Endodermal cell (in vitro differentiated cells): Measurements from ENCODE around the gene NTN3. TPM values are rescaled to one million over a fixed set of nuclear protein-coding genes. Genes with fewer than 3 reads are reported as not detected.
"Not testable (repeated sequence)": the region's sequence is repeated elsewhere in the genome, so short reads cannot be mapped to it uniquely, and the experiment has no call there.

ENCODE experiments used
- DNase-seq: peaks from one replicate; pipeline ENCODE4 v3.0.0-alpha.2; 2017
- H3K27ac ChIP-seq: 2 replicates; pipeline ENCODE4 v1.5.1; 2013; ENCODE audit warnings: mild to moderate bottlenecking, low read depth, low read length, moderate library complexity
- H3K27me3 ChIP-seq: 2 replicates; pipeline ENCODE4 v1.6.1; 2013; ENCODE audit warnings: mild to moderate bottlenecking, low read length, moderate library complexity; ENCODE audit not compliant: insufficient read depth, control insufficient read depth, poor library complexity, severe bottlenecking
- H3K36me3 ChIP-seq: 2 replicates; pipeline ENCODE4 v1.7.0; 2013; ENCODE audit warnings: mild to moderate bottlenecking, low read length, moderate library complexity; ENCODE audit not compliant: control insufficient read depth, insufficient read depth
- H3K4me1 ChIP-seq: one replicate; pipeline ENCODE4 v1.7.0; 2013; ENCODE audit warnings: low read length; ENCODE audit not compliant: control insufficient read depth, insufficient read depth
- H3K4me3 ChIP-seq: 2 replicates; pipeline ENCODE4 v1.5.1; 2013; ENCODE audit warnings: mild to moderate bottlenecking, low read length, moderate library complexity
- H3K9ac ChIP-seq: 2 replicates; pipeline ENCODE4 v1.6.1; 2013; ENCODE audit warnings: mild to moderate bottlenecking, low read length, moderate library complexity; ENCODE audit not compliant: poor library complexity, severe bottlenecking; ENCODE audit errors: extremely low read depth
- H3K9me3 ChIP-seq: 2 replicates; pipeline ENCODE4 v1.6.1; 2013; ENCODE audit warnings: mild to moderate bottlenecking, low read length, moderate library complexity; ENCODE audit not compliant: control insufficient read depth
- H3K27ac Mint-ChIP-seq: 2 replicates; pipeline ENCODE4 v1.8.0; 2020; ENCODE audit warnings: mixed read lengths
- H3K27me3 Mint-ChIP-seq: 2 replicates; pipeline ENCODE4 v1.8.0; 2021; ENCODE audit warnings: mild to moderate bottlenecking, mixed read lengths; ENCODE audit not compliant: insufficient read depth
- H3K36me3 Mint-ChIP-seq: 2 replicates; pipeline ENCODE4 v1.8.0; 2020; ENCODE audit warnings: low read depth, mixed read lengths
- H3K4me1 Mint-ChIP-seq: 2 replicates; pipeline ENCODE4 v1.8.0; 2020; ENCODE audit warnings: mixed read lengths
- H3K4me3 Mint-ChIP-seq: 2 replicates; pipeline ENCODE4 v1.8.0; 2020; ENCODE audit warnings: mild to moderate bottlenecking, moderate library complexity, mixed read lengths
- H3K9me3 Mint-ChIP-seq: 2 replicates; pipeline ENCODE4 v1.8.0; 2020; ENCODE audit warnings: mild to moderate bottlenecking, mixed read lengths
- WGBS, 2 experiments: methylation state at CpG; one replicate each; pipeline versions ENCODE4 v1.1.5 to v1.1.7; 2013; ENCODE audit warnings: missing lambda C conversion rate in 2 of 2, mixed read lengths in 1 of 2; ENCODE audit not compliant: insufficient coverage in 1 of 2, insufficient read length in 1 of 2; 5-methylcytosine and 5-hydroxymethylcytosine counted together
- total RNA-seq, 2 donors: library from RNA; stranded (reverse); fragmentation: NEBNext Ultra II Directional in 1 of 2; extraction: Animal tissue kit (Norgen Biotek cat#: 25700) in 1 of 2; gene quantifications; 2 replicates in 1 of 2; 3 replicates in 1 of 2; pipeline ENCODE4 v1.2.1, GENCODE V29; 2021
- TF ChIP-seq, protein P1 (sequence below): fragments of 200-600 bp; sonication (generic); conservative IDR thresholded peaks from 2 replicates; pipeline ENCODE4 v1.5.0; 2021; ENCODE audit warnings: antibody characterized with exemption, mild to moderate bottlenecking

NTN3 gene
- total RNA-seq, 2 donors from 2014 or later: 0.48 to 0.62 TPM

DNA sequence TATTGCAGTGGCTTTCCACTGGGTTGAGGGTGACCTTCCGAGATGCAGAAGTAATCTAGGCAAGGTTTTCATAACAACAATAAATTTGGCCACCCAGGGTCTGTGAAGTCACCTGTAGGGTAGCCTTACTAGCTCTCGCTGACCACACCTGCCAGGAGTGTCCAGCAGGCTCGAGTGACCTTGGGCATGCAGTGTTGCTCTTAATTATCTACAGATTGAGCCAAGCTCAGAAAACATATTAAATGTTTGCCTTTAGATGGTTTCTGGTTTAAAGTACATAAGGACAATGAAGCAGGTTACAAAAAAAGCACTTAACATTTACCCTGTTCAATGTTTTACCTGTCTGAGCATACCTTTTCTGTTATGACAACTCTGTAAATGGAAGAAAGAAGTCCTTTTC lies 5.6 kb downstream of the NTN3 start:
- TF ChIP-seq, protein P1, sequence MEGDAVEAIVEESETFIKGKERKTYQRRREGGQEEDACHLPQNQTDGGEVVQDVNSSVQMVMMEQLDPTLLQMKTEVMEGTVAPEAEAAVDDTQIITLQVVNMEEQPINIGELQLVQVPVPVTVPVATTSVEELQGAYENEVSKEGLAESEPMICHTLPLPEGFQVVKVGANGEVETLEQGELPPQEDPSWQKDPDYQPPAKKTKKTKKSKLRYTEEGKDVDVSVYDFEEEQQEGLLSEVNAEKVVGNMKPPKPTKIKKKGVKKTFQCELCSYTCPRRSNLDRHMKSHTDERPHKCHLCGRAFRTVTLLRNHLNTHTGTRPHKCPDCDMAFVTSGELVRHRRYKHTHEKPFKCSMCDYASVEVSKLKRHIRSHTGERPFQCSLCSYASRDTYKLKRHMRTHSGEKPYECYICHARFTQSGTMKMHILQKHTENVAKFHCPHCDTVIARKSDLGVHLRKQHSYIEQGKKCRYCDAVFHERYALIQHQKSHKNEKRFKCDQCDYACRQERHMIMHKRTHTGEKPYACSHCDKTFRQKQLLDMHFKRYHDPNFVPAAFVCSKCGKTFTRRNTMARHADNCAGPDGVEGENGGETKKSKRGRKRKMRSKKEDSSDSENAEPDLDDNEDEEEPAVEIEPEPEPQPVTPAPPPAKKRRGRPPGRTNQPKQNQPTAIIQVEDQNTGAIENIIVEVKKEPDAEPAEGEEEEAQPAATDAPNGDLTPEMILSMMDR: no peak
- no peak overlapping the region for H3K4me3 ChIP-seq

DNA sequence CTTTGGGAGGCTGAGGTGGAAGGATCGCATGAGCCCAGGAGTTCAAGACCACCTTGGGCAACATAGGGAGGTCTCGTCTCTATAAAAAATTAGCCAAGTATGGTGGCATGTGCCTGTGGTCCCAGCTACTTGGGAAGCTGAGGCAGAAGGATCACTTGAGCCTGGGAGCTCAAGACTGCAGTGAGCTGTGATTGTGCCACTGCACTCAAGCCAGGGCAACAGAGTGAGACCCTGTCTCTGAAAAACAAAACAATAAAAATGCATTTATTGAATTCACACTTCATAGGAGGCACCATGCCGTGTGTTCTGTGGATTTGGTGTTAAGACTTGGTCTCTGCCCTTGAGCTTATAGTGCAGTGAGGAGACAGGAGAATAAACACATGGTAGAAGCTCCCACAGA lies 6.2 kb downstream of the NTN3 start:
- H3K4me3 ChIP-seq: no peak overlapping the region
- no peak overlapping the region for H3K27ac ChIP-seq
- H3K4me1 Mint-ChIP-seq: peaks cover 2% of the 10 kb centered on the region
- H3K9me3 Mint-ChIP-seq: no peaks in the 10 kb centered on the region
- no peaks in the 10 kb centered on the region for H3K36me3 ChIP-seq
- no peak for DNase-seq
- H3K27ac Mint-ChIP-seq: no peak overlapping the region
- H3K27me3 Mint-ChIP-seq: peaks cover 24% of the 10 kb centered on the region
- H3K27me3 ChIP-seq: peaks cover 22% of the 10 kb centered on the region
- no peak overlapping the region for H3K4me3 Mint-ChIP-seq
- TF ChIP-seq, protein P1: no peak
- 91 to 95% methylated on average over 3 of the region's 3 CpGs for WGBS, 2 experiments
- H3K9me3 ChIP-seq: no peaks in the 10 kb centered on the region
- H3K9ac ChIP-seq: no peak overlapping the region
- H3K4me1 ChIP-seq: peaks cover 3% of the 10 kb centered on the region
- no peaks in the 10 kb centered on the region for H3K36me3 Mint-ChIP-seq

More for the DNA sequence above, 5.6 kb downstream of the NTN3 start:
- no peak overlapping the region for H3K27ac ChIP-seq
- Mint-ChIP-seq H3K4me1 (peaks cover 2% of the 10 kb centered on the region), H3K4me3 (no peak overlapping the region), H3K27ac (no peak overlapping the region), H3K27me3 (peaks cover 30% of the 10 kb centered on the region), H3K9me3 (no peaks in the 10 kb centered on the region), H3K36me3 (no peaks in the 10 kb centered on the region)
- no peaks in the 10 kb centered on the region for H3K36me3 ChIP-seq
- no peaks in the 10 kb centered on the region for H3K9me3 ChIP-seq
- H3K4me1 ChIP-seq: peaks cover 3% of the 10 kb centered on the region
- no peak overlapping the region for H3K9ac ChIP-seq
- 90 to 94% methylated on average over 3 of the region's 3 CpGs for WGBS, 2 experiments
- DNase-seq: no peak
- peaks cover 27% of the 10 kb centered on the region for H3K27me3 ChIP-seq

DNA sequence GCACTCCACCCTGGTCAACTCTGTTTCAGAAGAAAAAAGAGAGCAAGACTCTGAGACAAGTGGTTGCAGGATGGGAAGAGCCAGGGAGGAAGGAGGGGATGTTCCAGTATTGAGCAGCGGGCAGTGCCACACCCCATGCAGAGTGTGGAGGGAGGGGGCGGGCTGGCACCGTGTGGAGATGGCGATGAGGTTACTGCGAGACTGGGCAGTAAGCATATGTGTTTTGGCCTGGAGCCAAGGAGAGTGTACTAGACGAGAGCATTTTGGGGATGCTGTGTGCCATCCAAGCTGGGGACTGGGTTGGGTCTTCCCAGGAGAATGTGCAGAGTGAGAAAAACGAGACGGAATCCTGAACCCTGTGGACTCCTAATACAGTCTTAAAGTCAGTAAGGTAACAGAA lies 7.2 kb downstream of the NTN3 start:
- WGBS, 2 experiments: 92 to 93% methylated on average over 5 to 8 of the region's 8 CpGs
- H3K27ac ChIP-seq: no peak overlapping the region
- no peak overlapping the region for H3K4me3 ChIP-seq
- DNase-seq: no peak
- no peak overlapping the region for H3K27ac Mint-ChIP-seq
- peaks cover 3% of the 10 kb centered on the region for H3K4me1 ChIP-seq
- H3K4me1 Mint-ChIP-seq: peaks cover 1% of the 10 kb centered on the region
- no peaks in the 10 kb centered on the region for H3K36me3 Mint-ChIP-seq
- H3K9ac ChIP-seq: no peak overlapping the region
- H3K27me3 Mint-ChIP-seq: peaks cover 14% of the 10 kb centered on the region
- H3K36me3 ChIP-seq: no peaks in the 10 kb centered on the region
- no peaks in the 10 kb centered on the region for H3K9me3 Mint-ChIP-seq
- peaks cover 12% of the 10 kb centered on the region for H3K27me3 ChIP-seq
- H3K4me3 Mint-ChIP-seq: no peak overlapping the region
- no peaks in the 10 kb centered on the region for H3K9me3 ChIP-seq
- TF ChIP-seq, protein P1: no peak

DNA sequence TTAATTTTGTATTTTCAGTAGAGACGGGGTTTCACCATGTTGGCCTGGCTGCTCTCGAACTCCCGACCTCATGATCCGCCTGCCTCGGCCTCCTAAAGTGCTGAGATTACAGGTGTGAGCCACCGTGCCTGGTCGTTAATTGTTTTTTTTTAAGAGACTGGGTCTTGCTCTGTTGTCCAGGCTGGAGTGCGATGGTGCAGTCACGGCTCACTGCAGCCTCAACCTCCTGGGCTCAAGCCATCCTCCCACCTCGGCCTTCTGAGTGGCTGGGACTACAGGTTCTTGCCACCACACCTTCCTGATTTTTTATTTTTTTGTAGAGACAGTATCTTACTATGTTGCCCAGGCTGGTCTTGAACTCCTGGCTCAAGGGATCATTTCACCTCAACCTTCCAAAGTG lies 8.9 kb downstream of the NTN3 start:
- peaks cover 12% of the 10 kb centered on the region for H3K27me3 Mint-ChIP-seq

More for the DNA sequence above, 8.9 kb downstream of the NTN3 start:
- not testable (repeated sequence) for H3K36me3 ChIP-seq, H3K4me1 Mint-ChIP-seq, H3K27ac ChIP-seq, H3K27ac Mint-ChIP-seq, H3K9me3 ChIP-seq, DNase-seq, H3K4me3 ChIP-seq, H3K9ac ChIP-seq, H3K36me3 Mint-ChIP-seq, H3K9me3 Mint-ChIP-seq, H3K4me3 Mint-ChIP-seq, H3K4me1 ChIP-seq
- WGBS, 2 experiments: 91 to 95% methylated on average over 10 of the region's 10 CpGs
- peaks cover 12% of the 10 kb centered on the region for H3K27me3 ChIP-seq
